Mucosa of stomach (tissue), 1 donor: Measurements from ENCODE around the gene ISCA1.
"Not testable (repeated sequence)": the region's sequence is repeated elsewhere in the genome, so short reads cannot be mapped to it uniquely, and the experiment has no call there.

Source experiments
- H3K27me3 ChIP-seq: one replicate; pipeline ENCODE4 v1.7.0; 2013; ENCODE audit warnings: mild to moderate bottlenecking, low read length; ENCODE audit not compliant: control insufficient read depth, insufficient read depth
- H3K36me3 ChIP-seq: one replicate; pipeline ENCODE4 v1.7.0; 2013; ENCODE audit warnings: low read length; ENCODE audit not compliant: control insufficient read depth, insufficient read depth
- H3K4me1 ChIP-seq: one replicate; pipeline ENCODE4 v1.7.0; 2013; ENCODE audit warnings: mild to moderate bottlenecking, low read length; ENCODE audit not compliant: control insufficient read depth, insufficient read depth
- H3K4me3 ChIP-seq: one replicate; pipeline ENCODE4 v1.7.0; 2013; ENCODE audit warnings: low read length
- H3K9ac ChIP-seq: one replicate; pipeline ENCODE4 v1.7.0; 2013; ENCODE audit warnings: mild to moderate bottlenecking, low read length, moderate library complexity
- H3K9me3 ChIP-seq: one replicate; pipeline ENCODE4 v1.7.0; 2013; ENCODE audit warnings: mild to moderate bottlenecking, low read length, moderate library complexity; ENCODE audit not compliant: control insufficient read depth
- donor health status: Pancreatic carcinoma.

ISCA1 gene

DNA sequence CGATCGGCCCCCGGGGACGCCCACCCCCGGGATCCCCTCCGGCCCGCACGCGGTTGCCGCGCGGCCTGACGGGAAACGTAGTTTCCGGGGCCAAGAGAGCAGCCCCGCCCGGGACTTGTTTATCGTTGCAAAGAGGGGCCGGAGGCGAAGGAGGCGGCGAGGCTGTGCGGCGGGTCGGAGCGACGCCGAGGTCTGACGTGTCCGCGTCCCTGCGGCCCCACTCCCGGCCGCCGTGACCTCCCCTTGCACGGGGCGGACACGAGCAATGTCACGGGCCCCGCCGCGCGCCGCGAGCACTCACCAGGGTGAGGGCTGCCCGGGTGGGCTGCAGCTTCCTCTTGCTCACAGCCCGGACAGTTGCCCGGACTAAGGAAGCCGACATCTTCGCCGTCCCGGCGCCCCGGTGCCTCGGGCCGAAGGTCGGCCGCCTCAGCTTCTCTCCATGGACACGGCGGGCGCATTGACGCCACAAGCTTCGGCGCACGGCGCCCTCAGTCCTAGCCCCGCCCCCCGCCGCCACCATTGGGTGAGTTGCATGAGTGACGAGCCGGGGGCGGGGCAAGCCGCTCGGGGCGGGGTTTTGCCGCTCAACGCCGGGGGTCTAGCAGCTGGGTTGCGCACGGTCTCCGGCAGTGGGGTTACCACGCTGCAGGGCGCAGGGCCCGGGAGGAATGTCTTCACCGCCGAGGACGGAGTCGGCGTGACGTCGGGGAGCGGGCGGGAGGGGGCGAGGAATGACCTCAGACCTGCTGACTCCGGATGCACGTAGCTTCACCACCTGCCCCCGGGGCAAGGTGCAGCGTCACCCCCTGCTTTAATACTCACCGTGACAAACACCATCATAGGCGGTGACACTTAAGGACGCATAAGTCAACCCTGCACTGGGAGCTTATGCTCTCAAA, at the start of gene ISCA1:
ISCA1 (minus strand) TSS at position 462 of the 902 bp plus-strand sequence; CDS start at position 382, 80 bp downstream.
- Histone ChIP-seq H3K27me3 (no peaks in the 10 kb centered on the region), H3K4me1 (peaks cover 4% of the 10 kb centered on the region), H3K4me3 (peak within 1 kb of the TSS; percentile 57), H3K9me3 (no peaks in the 10 kb centered on the region), H3K36me3 (no peaks in the 10 kb centered on the region), H3K9ac (peak within 1 kb of the TSS; percentile 82)

DNA sequence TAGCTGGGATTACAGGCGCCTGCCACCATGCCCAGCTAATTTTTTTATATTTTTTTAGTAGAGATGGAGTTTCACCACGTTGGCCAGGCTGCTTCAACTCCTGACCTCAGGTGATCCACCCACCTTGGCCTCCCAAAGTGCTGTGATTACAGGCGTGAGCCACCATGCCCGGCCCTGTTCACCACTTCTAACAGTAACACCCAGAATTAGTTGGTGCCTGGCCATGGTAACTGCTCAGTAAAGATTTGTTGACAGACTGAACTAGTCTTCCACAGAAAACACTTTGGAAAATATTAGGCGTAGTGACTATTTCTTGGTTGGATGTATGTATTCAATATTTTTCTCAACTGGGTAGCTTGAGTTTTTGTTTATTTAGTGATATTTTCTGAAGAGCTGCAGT, 47.8 kb upstream of the ISCA1 start:
- no peaks in the 10 kb centered on the region for H3K27me3 ChIP-seq
- H3K4me1 ChIP-seq, result no peaks in the 10 kb centered on the region
- no peaks in the 10 kb centered on the region for H3K9me3 ChIP-seq
- no peak overlapping the region for H3K9ac ChIP-seq
- H3K4me3 ChIP-seq, result no peak overlapping the region
- H3K36me3 ChIP-seq, result peaks cover 6% of the 10 kb centered on the region

GRCh38 chr9:86329649-86330048, 47.3 kb upstream of the ISCA1 start:
- H3K27me3 ChIP-seq, result no peaks in the 10 kb centered on the region
- no peaks in the 10 kb centered on the region for H3K9me3 ChIP-seq
- H3K9ac ChIP-seq, result no peak overlapping the region
- peaks cover 6% of the 10 kb centered on the region for H3K36me3 ChIP-seq
- no peaks in the 10 kb centered on the region for H3K4me1 ChIP-seq
- H3K4me3 ChIP-seq, result no peak overlapping the region

DNA sequence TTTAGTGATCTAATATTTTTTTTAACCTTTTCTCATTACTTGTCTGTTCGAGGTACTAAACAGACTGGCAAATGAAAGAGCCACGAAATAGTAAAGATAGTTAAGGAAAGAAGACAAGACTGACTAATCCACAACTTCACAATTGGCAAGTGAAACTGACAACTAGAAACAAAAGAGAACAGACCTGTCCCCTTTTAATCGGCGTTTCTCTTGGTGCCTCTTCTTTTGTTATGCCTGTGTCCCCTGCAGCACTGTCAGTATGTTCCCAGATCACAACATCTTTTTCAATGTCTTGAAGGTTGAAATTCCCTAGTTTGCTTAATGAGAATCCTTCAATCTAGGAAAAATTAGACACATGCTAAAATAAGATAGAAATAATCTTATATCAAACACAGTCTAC, 45.8 kb upstream of the ISCA1 start:
- Histone ChIP-seq H3K4me3 (no peak overlapping the region), H3K9me3 (no peaks in the 10 kb centered on the region), H3K36me3 (peaks cover 6% of the 10 kb centered on the region), H3K9ac (no peak overlapping the region), H3K27me3 (no peaks in the 10 kb centered on the region), H3K4me1 (no peaks in the 10 kb centered on the region)

DNA sequence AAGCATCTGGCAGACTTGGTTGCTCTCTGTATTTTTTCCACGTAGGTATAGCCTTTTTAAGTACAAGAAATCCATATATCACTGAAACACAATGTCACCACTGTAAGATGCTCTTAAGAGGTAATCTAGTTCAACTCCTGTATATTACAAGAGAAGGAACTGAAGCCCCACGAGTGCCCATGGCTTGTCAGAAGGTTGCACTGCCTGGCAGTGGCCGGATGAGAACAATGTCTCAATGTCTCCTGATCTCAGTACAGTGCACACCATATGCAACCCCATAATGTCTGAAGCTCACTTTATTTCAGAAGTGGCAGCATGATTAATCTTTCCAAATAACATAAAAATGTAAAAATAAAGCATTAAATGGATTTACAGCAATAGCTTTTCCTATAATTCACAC, 44.2 kb upstream of the ISCA1 start:
- Histone ChIP-seq H3K9ac (no peak overlapping the region), H3K4me3 (no peak overlapping the region), H3K36me3 (peaks cover 6% of the 10 kb centered on the region), H3K4me1 (no peaks in the 10 kb centered on the region), H3K27me3 (no peaks in the 10 kb centered on the region), H3K9me3 (no peaks in the 10 kb centered on the region)

DNA sequence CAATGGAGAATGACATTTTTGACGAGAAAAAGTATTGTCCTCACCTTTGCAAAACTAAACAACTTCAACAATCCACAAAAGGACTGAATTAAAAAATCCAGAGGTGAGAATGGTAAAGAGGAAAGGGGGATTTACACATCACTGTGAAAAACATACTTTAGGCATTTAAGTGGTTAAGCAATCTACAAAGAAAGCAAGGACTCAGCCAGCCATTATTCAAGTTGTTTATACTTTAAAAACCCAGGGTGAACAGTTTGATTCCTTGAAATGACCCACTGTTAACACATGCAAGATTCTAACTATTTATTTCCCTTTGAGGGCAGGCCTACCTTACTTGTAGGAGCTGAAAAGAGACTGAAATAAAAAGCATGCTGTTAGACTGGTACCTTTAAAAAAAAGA, 42.6 kb upstream of the ISCA1 start:
- Histone ChIP-seq H3K4me1 (no peaks in the 10 kb centered on the region), H3K9me3 (no peaks in the 10 kb centered on the region), H3K4me3 (no peak overlapping the region), H3K36me3 (peaks cover 6% of the 10 kb centered on the region), H3K9ac (no peak overlapping the region), H3K27me3 (no peaks in the 10 kb centered on the region)

- Histone ChIP-seq H3K36me3 (peaks cover 6% of the 10 kb centered on the region), H3K9ac (no peak overlapping the region), H3K27me3 (no peaks in the 10 kb centered on the region), H3K9me3 (no peaks in the 10 kb centered on the region), H3K4me3 (no peak overlapping the region), H3K4me1 (no peaks in the 10 kb centered on the region)
Measured at GRCh38 chr9:86324308-86324707, 42.0 kb upstream of the ISCA1 start.

- Histone ChIP-seq H3K9me3 (no peaks in the 10 kb centered on the region), H3K9ac (no peak overlapping the region), H3K27me3 (no peaks in the 10 kb centered on the region), H3K4me3 (no peak overlapping the region), H3K36me3 (peaks cover 6% of the 10 kb centered on the region), H3K4me1 (no peaks in the 10 kb centered on the region)
Measured at GRCh38 chr9:86322973-86323644, 40.8 kb upstream of the ISCA1 start.

GRCh38 chr9:86321373-86321772, 39.0 kb upstream of the ISCA1 start:
- Histone ChIP-seq H3K4me3 (no peak overlapping the region), H3K4me1 (no peaks in the 10 kb centered on the region), H3K9ac (no peak overlapping the region), H3K36me3 (no peaks in the 10 kb centered on the region), H3K9me3 (no peaks in the 10 kb centered on the region), H3K27me3 (no peaks in the 10 kb centered on the region)

DNA sequence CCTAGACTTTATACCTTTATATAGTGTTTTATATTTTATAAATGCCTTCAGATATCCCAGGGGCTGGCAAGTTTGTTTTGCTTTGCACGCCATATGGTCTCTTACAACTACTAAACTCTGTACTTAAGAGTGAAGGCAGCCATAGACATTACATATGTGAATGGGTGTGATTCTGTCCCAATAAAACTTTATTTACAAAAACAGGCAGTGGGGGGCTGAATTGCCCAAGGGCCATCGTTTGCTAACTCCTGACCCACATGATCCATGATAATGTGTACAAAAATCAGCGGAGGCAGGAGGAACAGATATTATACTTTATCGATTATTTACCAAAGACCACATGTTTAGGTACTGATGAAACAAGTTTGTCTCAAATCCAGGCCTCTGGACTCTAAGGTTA, 35.8 kb upstream of the ISCA1 start:
- Histone ChIP-seq H3K9ac (no peak overlapping the region), H3K4me3 (no peak overlapping the region), H3K9me3 (no peaks in the 10 kb centered on the region), H3K4me1 (no peaks in the 10 kb centered on the region), H3K27me3 (no peaks in the 10 kb centered on the region), H3K36me3 (peaks cover 4% of the 10 kb centered on the region)

DNA sequence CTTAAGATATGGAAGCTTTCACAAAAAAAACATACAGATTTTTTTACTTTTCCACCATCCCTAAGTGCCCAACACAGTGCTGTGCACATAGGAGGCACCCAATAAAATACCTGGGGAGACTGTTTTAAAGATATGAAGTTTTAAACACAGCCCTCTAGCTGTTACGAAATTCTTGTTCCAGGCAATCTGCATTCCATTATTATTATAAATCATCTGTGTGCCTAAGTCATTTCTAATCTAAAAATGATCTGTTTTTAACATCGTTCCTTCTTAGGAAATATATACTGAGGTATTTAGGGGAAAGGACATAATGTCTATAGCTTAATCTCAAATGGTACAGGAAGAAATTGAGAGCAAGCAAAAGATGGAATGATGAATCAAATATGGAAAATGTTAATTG, 32.7 kb upstream of the ISCA1 start:
- no peak overlapping the region for H3K4me3 ChIP-seq
- H3K9me3 ChIP-seq, result no peaks in the 10 kb centered on the region
- H3K27me3 ChIP-seq, result no peaks in the 10 kb centered on the region
- no peak overlapping the region for H3K9ac ChIP-seq
- peaks cover 4% of the 10 kb centered on the region for H3K36me3 ChIP-seq
- H3K4me1 ChIP-seq, result no peaks in the 10 kb centered on the region

- not testable (repeated sequence) for H3K9ac ChIP-seq, H3K27me3 ChIP-seq, H3K4me3 ChIP-seq, H3K9me3 ChIP-seq, H3K36me3 ChIP-seq, H3K4me1 ChIP-seq
Measured at GRCh38 chr9:86312959-86313358, 30.6 kb upstream of the ISCA1 start.
